ENCODE data around the gene KRTCAP2.
"Not testable (repeated sequence)": the region's sequence is repeated elsewhere in the genome, so short reads cannot be mapped to it uniquely, and the experiment has no call there.

Gene KRTCAP2

DNA sequence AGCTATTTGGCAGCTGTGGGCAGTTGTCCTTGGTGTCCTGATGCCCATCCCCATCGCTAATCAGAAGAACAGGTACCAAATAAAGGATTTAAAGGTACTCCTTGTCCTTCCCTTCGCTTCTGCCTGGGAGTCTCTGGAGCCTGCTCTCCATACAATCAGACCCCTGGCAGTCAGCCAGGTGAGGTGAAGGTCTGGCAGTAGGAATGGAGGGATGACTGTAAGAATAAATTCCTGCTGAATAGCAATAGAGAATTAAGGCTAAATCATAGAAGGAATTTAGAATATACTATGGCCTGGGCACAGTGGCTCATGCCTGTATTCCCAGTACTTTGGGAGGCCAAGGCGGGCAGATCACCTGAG is 25.4 kb upstream of the KRTCAP2 start:
- no peak for DNase-seq

- DNase-seq = no peak
Measured at GRCh38 chr1:155197901-155198546, 24.9 kb upstream of the KRTCAP2 start.

- no peak for DNase-seq
Measured at GRCh38 chr1:155196893-155197638, 24.0 kb upstream of the KRTCAP2 start.

DNA sequence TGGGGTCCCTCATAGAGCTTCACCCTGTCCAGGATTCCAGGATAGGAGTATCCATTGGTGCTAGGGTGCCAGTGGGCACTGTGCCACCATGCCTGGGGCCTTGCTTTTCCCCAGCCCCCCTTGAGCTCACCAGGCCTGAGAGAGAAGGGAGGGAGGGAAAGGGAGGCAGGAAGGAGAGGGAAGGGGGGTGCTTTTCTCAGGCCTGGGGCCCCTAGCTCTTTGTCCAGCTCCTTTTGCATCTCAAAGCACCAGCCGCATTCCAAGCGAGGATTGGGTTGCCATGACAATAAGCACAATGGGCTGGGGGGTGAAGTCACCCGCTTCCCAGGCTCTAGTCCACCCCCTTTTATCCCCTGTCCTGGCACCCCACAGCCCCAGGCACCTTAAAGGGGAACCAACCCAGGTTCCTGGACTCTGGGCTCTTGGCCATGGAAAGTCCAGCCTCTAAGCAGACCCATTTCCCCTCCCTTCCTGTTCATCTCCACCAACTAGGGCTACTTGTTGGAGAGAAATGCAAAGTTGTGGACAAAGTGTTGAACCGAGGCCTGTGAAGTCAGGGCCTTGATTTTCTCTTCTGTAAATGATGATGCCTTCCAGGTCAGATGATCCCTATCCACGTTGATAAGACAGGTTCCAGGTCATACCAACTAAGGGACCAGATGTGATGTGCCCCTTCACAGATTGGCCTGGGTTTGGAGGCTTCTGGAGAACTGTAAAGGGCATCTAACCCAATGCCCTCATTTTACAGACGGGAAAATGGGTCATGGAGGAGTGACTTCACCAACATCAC is 23.2 kb upstream of the KRTCAP2 start:
- no peak for DNase-seq

GRCh38 chr1:155195201-155196102 is 22.3 kb upstream of the KRTCAP2 start:
- DNase-seq = no peak

DNA sequence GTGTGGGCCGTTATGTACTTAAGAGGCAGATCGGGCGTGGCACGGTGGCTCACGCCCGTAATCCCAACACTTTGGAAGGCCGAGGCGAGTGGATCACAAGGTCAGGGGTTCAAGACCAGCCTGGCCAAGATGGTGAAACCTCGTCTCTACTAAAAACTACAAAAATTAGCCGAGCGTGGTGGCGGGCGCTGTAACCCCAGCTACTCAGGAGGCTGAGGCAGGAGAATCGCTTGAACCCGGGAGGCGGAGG is 20.8 kb upstream of the KRTCAP2 start:
- DNase-seq = not testable (repeated sequence)

DNA sequence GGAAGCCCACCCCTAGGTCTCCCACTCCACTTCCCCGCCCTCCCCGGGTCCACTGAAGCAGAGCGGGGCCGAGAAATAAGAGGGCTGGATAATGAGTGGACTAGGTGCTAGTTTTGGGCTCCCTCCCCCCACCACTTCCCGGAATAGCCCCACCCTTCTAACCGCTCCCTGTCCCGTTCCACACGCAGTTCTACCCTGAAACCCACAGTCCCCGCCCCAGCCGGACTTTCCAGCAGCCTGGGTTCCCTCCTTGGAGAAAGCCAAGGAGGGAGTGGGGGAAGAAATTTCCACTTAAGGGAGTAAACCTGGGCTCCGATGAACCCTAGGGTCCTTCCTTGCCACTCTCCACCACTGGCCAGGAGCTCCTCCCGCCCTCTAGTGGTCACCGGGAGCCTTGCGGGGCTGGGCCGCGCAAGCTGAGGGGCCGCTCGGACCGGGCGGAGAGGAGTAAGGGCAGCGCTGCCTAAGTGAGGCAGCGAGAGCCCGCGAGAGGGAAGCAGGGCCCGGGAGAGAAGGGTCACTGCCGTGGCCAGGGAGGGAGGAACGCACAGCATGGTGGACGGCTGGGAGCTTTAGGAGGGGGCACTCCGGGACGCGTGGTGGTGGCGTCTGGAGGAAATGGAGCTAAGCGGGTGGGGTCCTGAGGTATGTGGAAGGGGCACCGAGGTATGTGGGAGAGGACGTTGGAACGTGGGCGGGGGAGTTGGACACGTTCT is 20.3 kb upstream of the KRTCAP2 start:
- DNase-seq = peak; percentile 83

DNA sequence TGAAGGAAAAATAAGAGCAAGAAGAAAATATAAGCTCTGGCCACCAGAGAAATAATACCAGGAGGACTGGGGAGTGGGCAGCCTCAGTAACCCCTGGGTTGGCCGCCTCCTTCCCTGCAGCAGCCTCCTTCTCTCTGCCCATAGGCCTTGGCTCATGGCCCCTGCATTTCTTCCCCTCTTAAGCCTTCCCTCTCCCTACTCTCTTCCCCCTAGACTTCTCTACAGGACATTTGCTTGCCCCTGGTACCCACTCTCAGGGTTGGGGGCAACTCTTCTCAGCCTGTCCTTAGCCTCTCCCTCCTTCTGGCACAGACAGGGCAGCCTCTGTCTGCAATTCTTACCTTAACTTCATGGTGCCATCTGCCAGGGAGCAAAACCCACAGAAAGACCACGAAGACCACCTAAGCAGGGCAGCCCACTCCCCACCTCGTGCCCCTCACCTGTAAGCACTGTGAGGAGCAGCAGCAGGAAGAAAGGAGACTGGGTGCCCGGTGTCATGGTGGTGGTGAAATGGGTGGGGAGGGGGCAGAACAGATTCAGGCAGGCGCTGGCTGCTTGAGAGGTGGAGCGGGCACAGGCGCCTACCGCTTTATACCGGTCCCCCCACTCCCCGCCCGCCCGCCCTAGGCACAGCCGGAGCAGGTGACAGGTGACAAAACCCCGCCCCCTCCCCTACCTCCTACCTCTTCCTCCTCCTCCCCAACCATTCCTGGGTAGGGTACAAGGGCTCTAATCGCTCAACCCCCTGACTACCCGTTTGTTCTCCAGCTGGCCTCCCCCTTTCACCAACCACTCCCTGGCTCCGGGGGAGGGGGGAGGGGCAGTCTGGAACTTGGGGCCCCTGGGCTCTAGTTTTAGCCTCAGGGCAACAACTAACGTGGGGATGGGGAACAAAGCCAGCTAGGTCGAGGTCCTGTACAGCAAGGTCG is 19.5 kb upstream of the KRTCAP2 start:
- no peak for DNase-seq

DNA sequence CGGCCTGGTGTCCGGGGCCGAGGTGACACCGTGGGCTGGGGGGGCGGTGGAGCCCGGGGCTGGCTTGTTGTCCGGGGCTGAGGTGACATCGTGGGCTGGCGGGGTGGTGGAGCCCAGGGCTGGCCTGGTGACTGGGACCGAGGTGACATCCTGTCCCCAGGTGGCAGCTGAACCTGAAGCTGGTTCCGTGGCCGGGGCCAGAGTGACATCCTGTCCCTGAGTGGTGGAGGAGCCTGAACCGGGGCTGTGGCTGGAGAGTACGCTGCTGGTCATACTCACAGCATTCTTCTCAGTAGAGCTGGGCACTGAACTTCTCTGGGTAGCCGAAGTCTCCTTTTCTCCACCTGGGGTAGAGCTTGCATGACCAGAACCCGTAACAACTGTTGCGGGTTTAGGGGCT is 18.8 kb upstream of the KRTCAP2 start:
- DNase-seq = no peak

DNA sequence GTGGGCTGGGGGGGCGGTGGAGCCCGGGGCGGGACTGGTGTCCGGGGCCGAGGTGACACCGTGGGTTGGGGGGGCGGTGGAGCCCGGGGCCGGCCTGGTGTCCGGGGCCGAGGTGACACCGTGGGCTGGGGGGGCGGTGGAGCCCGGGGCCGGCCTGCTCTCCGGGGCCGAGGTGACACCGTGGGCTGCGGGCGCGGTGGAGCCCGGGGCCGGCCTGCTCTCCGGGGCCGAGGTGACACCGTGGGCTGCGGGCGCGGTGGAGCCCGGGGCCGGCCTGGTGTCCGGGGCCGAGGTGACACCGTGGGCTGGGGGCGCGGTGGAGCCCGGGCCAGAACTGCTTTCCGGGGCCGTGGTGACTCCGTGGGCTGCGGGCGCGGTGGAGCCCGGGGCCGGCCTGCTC is 16.8 kb upstream of the KRTCAP2 start:
- DNase-seq = not testable (repeated sequence)

- DNase-seq = no peak
Measured at GRCh38 chr1:155188268-155188667, 15.2 kb upstream of the KRTCAP2 start.

- no peak for DNase-seq
Measured at GRCh38 chr1:155187456-155187891, 14.4 kb upstream of the KRTCAP2 start.

DNA sequence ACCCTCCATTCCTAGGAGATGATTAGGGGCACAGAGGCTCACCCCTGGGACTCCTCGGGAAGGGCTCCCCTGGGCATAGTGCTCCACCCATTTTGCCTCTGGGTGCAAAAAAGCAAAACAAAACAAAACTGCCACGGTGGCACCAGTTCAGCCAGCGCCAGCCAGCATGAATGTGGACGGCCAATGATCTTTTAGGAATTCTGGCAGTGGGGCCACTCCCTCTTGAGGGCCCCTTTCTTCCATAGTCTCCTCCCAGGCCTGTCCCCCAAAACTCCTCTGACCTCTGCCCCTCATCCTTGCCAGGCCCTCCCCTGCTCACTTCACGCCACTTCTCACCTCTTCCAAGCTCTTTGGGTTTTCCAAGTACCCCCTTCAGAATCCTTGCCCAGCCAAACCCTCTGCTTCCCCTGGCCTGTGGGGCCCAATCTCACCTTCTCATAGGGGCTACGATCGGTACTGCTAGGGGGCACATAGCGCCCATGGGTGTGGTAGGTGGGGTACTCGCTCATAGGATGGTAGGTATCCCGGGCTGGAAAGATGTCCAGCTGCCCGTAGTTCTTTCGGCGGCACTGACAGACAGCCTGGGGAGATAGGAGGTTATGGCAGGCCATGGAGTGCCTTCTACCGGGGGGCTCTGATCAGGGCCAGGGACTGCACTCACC is 13.8 kb upstream of the KRTCAP2 start:
- no peak for DNase-seq

DNA sequence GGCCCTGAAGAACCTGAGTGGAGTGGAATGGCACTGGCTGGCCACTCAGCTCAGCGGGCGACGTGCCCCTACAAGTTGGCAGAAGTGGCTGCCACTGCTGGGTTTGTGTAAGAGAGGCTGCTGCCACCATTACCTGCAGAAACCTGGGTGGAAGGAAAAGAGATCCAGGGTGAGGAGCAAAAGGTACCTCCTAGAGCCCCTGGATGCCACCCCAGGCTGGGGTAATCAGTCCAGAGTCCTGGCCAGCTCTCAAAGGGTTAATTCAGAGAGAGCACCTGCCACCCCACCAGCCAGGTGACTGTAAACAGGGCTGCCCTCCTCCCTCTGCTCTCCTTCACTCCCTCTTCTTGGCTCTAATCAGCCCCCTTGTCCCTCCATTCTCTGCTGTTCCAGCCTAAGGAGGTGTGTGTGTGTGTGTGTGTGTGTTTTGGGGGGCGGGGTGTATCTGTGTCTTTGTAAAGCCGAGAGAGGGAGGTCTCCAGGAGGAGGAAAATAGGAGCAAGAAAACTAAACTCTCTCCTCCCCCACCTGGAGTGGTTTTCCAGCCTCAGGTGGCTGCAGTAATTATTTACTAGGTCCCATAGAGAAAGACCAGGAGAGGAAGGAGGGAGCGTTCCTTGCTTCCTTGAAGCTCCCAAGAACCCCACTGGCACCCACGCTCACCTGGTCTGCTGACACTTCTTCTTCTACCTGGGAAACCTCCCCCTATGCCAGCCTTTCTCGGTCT is 13.1 kb upstream of the KRTCAP2 start:
- DNase-seq = no peak

DNA sequence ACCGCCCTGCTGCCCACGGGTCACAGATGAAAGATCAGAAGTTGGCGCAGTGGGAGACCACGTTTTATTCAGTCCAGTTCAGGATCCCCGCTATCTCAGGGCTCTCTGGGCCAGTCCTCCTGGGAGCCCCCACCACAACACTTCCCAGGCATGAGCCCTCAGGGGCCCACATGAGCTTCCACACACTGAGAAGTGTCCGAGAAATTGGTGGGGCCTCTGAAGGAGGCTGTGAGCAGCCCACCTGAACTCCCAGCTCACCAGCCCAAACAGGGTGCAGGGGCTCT is 12.6 kb upstream of the KRTCAP2 start:
- DNase-seq = no peak

- DNase-seq = no peak
Measured at GRCh38 chr1:155184835-155185782, 12.0 kb upstream of the KRTCAP2 start.

GRCh38 chr1:155184351-155184811 is 11.3 kb upstream of the KRTCAP2 start:
- DNase-seq = no peak

DNA sequence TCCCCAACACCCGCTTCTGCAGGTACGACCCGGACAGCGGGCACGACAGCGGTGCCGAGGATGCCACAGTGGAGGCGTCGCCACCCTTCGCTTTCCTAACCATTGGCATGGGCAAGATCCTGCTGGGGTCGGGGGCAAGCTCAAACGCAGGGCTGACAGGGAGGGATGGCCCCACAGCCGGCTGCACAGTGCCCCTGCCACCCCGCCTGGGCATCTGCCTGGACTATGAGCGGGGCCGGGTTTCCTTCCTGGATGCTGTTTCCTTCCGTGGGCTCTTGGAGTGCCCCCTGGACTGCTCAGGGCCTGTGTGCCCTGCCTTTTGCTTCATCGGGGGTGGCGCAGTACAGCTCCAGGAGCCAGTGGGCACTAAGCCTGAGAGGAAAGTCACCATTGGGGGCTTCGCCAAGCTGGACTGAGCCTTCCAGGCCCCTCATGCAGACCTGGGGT is 10.7 kb upstream of the KRTCAP2 start:
- DNase-seq = no peak

GRCh38 chr1:155182052-155182550 is 9.0 kb upstream of the KRTCAP2 start:
- DNase-seq = no peak
